Calu3 (cell line): ENCODE results near the gene FRAT2. TPM values are rescaled to one million over a fixed set of nuclear protein-coding genes. Genes with fewer than 3 reads are reported as not detected.
A peak's percentile ranks its signal among the peaks of the same experiment; 100 is the strongest.
"Not testable (repeated sequence)": the region's sequence is repeated elsewhere in the genome, so short reads cannot be mapped to it uniquely, and the experiment has no call there.

Experiments used
- BruUV-seq: library from RNA; stranded (reverse); fragments of 400-500 nt; replicated peaks from 2 replicates; lab custom pipeline; 2021; lab: Mats Ljungman, UMichigan
- CTCF ChIA-PET: fragments of 300-600 bp; sonication (Branson Sonifier 250); formaldehyde crosslinking; loops from one replicate; lab custom pipeline; 2022; ENCODE audit warnings: antibody characterized with exemption; lab: Charles Lee
- DNase-seq: peaks from one replicate; pipeline ENCODE4 v3.0.0; 2022
- H3K27ac Mint-ChIP-seq: one replicate; pipeline ENCODE4 v1.8.0; 2022; ENCODE audit warnings: mixed read lengths; ENCODE audit not compliant: unreplicated experiment
- H3K27me3 Mint-ChIP-seq: one replicate; pipeline ENCODE4 v1.8.0; 2022; ENCODE audit warnings: mixed read lengths; ENCODE audit not compliant: unreplicated experiment
- H3K36me3 Mint-ChIP-seq: one replicate; pipeline ENCODE4 v1.8.0; 2022; ENCODE audit warnings: mild to moderate bottlenecking, moderate library complexity, mixed read lengths; ENCODE audit not compliant: insufficient read depth, unreplicated experiment
- H3K4me1 Mint-ChIP-seq: one replicate; pipeline ENCODE4 v1.8.0; 2022; ENCODE audit warnings: mild to moderate bottlenecking, low read depth, mixed read lengths; ENCODE audit not compliant: unreplicated experiment
- H3K4me3 Mint-ChIP-seq: one replicate; pipeline ENCODE4 v1.8.0; 2022; ENCODE audit warnings: mild to moderate bottlenecking, low read depth, moderate library complexity, mixed read lengths; ENCODE audit not compliant: unreplicated experiment
- H3K9me3 Mint-ChIP-seq: one replicate; pipeline ENCODE4 v1.8.0; 2022; ENCODE audit warnings: low read depth, mixed read lengths; ENCODE audit not compliant: unreplicated experiment
- CTCF ChIP-seq: fragments of 200-600 bp; IDR thresholded peaks from one replicate; pipeline ENCODE4 v1.8.0; 2022; ENCODE audit warnings: antibody characterized with exemption; ENCODE audit not compliant: unreplicated experiment
- intact Hi-C: fragments of 100-400 bp; cut with micrococcal nuclease; formaldehyde crosslinking; loops from one replicate; pipeline ENCODE4 v1.10.0; 2022; ENCODE audit not compliant: unreplicated experiment
- total RNA-seq: library from RNA; stranded (reverse); gene quantifications from 2 replicates; pipeline ENCODE4 v1.2.3, GENCODE V29; 2022

FRAT2 gene
- total RNA-seq, 1 experiment from 2014 or later: 6.0 TPM

- H3K4me1 Mint-ChIP-seq: peaks cover 7% of the 10 kb centered on the region
- peak overlapping the region; percentile 75 for H3K4me3 Mint-ChIP-seq
- no peak for TF ChIP-seq CTCF
- peaks cover 17% of the 10 kb centered on the region for H3K36me3 Mint-ChIP-seq
- H3K9me3 Mint-ChIP-seq: no peaks in the 10 kb centered on the region
- BruUV-seq: no TSS peak
- H3K27ac Mint-ChIP-seq: peak overlapping the region; percentile 79
- intact Hi-C loops: no loop called here
- H3K27me3 Mint-ChIP-seq: no peaks in the 10 kb centered on the region
- DNase-seq: no peak
- CTCF ChIA-PET: interaction anchor here (2.0 kb wide), 1 partner anchor 41 kb away, joined by 8 read pairs; no protein-coding TSS in a partner anchor
Observed at GRCh38 chr10:97291357-97292096, 43.0 kb downstream of the FRAT2 start.

DNA sequence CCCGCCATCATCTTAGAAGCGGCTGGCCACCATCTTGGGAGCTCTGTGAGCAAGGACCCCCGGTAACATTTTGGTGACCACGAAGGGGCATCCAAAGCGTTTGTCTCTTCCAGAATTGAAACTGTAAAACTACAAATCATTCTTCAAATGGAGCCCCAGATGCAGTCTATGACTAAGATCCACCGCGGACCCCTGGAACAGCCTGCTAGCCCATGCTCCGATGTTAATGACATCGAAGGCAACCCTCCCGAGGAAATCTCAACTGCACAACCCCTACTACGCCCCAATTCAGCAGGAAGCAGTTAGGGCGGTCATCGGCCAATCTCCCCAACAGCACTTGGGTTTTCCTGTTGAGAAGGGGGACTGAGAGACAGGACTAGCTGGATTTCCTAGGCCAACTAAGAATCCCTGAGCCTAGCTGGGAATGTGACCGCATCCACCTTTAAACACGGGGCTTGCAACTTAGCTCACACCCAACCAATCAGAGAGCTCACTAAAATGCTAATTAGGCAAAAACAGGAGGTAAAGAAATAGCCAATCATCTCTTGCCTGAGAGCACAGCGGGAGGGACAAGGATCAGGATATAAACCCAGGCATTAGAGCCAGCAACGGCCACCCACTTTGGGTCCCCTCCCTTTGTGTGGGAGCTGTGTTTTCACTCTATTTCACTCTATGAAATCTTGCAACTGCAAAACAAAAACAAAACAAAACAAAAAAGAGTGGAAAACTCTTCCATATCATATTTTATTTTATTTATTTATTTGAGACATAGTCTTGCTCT is 43.8 kb downstream of the FRAT2 start:
- H3K27ac Mint-ChIP-seq, intact Hi-C loops, BruUV-seq, DNase-seq, H3K9me3 Mint-ChIP-seq, H3K4me1 Mint-ChIP-seq, H3K27me3 Mint-ChIP-seq: not testable (repeated sequence)
- H3K36me3 Mint-ChIP-seq: peaks cover 17% of the 10 kb centered on the region
- CTCF ChIA-PET: interaction anchor here (2.0 kb wide), 1 partner anchor 42 kb away, joined by 8 read pairs; no protein-coding TSS in a partner anchor
- H3K4me3 Mint-ChIP-seq: peak overlapping the region; percentile 75

DNA sequence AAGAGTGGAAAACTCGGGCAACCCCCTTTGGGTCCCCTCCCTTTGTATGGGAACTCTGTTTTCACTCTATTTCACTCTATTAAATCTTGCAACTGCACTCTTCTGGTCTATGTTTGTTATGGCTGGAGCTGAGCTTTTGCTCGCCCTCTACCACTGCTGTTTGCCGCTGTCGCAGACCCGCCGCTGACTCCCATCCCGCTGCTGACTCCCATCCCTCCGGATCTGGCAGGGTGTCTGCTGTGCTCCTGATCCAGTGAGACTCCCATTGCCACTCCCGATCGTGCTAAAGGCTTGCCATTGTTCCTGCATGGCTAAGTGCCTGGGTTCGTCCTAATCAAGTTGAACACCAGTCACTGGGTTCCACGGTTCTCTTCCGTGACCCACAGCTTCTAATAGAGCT is 44.5 kb downstream of the FRAT2 start:
- not testable (repeated sequence) for BruUV-seq

More for the DNA sequence above, 44.5 kb downstream of the FRAT2 start:
- DNase-seq, H3K4me1 Mint-ChIP-seq, CTCF ChIA-PET, intact Hi-C loops, H3K4me3 Mint-ChIP-seq, H3K27me3 Mint-ChIP-seq, H3K9me3 Mint-ChIP-seq, H3K27ac Mint-ChIP-seq: not testable (repeated sequence)
- peaks cover 17% of the 10 kb centered on the region for H3K36me3 Mint-ChIP-seq

Other genes starting within 250 kb of the FRAT2 start
- not detected in 2 replicates for gene SLIT1, start 148.8 kb downstream of the FRAT2 start, total RNA-seq
- gene ARHGAP19, start 42.1 kb downstream of the FRAT2 start, total RNA-seq: 3.7 and 6.7 TPM in 2 replicates
- gene FRAT1, start 15.5 kb downstream of the FRAT2 start, total RNA-seq: 2.1 TPM in 2 replicates
- gene RRP12, start 66.6 kb upstream of the FRAT2 start, total RNA-seq: 52.6 and 54.6 TPM in 2 replicates
- gene PGAM1, start 91.5 kb upstream of the FRAT2 start, total RNA-seq: 148 and 157 TPM in 2 replicates
- gene EXOSC1, start 111.3 kb upstream of the FRAT2 start, total RNA-seq: 28.6 and 29.5 TPM in 2 replicates
- 25.7 and 27.7 TPM in 2 replicates for gene ZDHHC16, start 111.4 kb upstream of the FRAT2 start, total RNA-seq
- gene MMS19, start 163.7 kb upstream of the FRAT2 start, total RNA-seq: 39.8 and 46.5 TPM in 2 replicates
- 8.7 and 9.3 TPM in 2 replicates for gene UBTD1, start 164.2 kb upstream of the FRAT2 start, total RNA-seq
- gene ANKRD2, start 238.1 kb upstream of the FRAT2 start, total RNA-seq: 0.47 and 0.90 TPM in 2 replicates
- gene HOGA1, start 249.7 kb upstream of the FRAT2 start, total RNA-seq: 7.8 and 7.9 TPM in 2 replicates